ENCODE data around the gene ASB10.

DNA sequence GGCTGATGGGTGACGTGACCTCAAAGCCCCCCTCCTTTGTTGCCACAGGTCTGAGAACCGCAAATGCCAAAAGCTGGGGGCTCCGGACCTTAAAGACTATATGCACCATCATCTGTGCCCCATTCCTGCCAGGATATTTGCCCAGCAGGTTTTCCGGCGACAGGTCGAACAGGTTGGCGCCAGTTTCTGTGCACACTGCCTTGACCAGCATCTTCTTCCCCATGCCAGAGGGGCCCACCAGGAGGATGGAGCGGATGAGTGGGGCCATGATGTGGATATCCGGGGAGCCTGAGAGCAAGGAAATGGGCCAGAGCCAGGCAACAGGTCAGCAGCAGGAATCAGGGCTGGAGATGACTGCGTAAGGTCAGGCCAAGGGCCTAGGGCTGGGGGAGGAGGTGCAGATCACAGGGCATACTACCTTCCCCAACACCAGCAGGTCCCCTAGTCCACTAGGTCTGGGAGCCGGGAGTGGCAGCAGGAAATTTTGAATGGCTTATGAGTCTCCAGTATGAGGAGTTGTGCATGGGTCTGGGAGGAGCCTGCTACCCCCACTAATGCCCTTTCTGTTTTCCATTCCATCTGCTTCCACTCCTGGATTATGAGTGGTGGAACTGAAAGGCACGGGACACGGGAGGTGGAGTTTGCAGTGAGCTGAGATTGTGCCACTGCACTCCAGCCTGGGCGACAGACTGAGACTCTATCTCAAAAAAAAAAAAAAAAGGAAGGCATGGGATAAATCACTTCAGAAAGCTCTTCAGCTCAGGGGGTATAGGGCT lies 6.3 kb upstream of the ASB10 start:
- TF ChIP-seq EZH2 (IDR thresholded peaks at IDR 0.05; ENCODE audit: low read depth, unreplicated experiment) (no peak), CREB1 (CRISPR knock-in tag; IDR thresholded peaks at IDR 0.05; ENCODE audit: low read depth) (no peak), CTCF (conservative IDR thresholded peaks at IDR 0.05; ENCODE audit: low read depth in 2 of 2) (no peak), REST (IDR thresholded peaks at IDR 0.05; ENCODE audit: unreplicated experiment) (no peak)
- TF ChIP-seq, protein P1, sequence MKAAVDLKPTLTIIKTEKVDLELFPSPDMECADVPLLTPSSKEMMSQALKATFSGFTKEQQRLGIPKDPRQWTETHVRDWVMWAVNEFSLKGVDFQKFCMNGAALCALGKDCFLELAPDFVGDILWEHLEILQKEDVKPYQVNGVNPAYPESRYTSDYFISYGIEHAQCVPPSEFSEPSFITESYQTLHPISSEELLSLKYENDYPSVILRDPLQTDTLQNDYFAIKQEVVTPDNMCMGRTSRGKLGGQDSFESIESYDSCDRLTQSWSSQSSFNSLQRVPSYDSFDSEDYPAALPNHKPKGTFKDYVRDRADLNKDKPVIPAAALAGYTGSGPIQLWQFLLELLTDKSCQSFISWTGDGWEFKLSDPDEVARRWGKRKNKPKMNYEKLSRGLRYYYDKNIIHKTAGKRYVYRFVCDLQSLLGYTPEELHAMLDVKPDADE (IDR thresholded peaks at IDR 0.05), result no peak
